Mucosa of rectum (tissue), 2 donors: ENCODE measurements around the gene CTTN.
"Not testable (repeated sequence)": the region's sequence is repeated elsewhere in the genome, so short reads cannot be mapped to it uniquely, and the experiment has no call there.

ENCODE experiments used
- H3K27ac ChIP-seq, 2 donors: one replicate each; pipeline ENCODE4 v1.7.0; 2013; ENCODE audit warnings: inconsistent platforms in 2 of 2, low read depth in 2 of 2, low read length in 2 of 2
- H3K27me3 ChIP-seq, 2 donors: one replicate each; pipeline ENCODE4 v1.7.0; 2013; ENCODE audit warnings: low read length in 2 of 2; ENCODE audit not compliant: control insufficient read depth in 2 of 2, insufficient read depth in 2 of 2
- H3K36me3 ChIP-seq, 2 donors: one replicate each; pipeline ENCODE4 v1.7.0; 2013; ENCODE audit warnings: low read length in 2 of 2; ENCODE audit not compliant: control insufficient read depth in 2 of 2, insufficient read depth in 2 of 2
- H3K4me1 ChIP-seq, 2 donors: one replicate each; pipeline ENCODE4 v1.7.0; 2013; ENCODE audit warnings: low read length in 2 of 2, mild to moderate bottlenecking in 1 of 2; ENCODE audit not compliant: control insufficient read depth in 2 of 2, insufficient read depth in 2 of 2
- H3K4me3 ChIP-seq, 2 donors: one replicate each; pipeline ENCODE4 v1.7.0; 2013; ENCODE audit warnings: low read length in 2 of 2
- H3K9ac ChIP-seq, 2 donors: one replicate each; pipeline ENCODE4 v1.7.0; 2013; ENCODE audit warnings: low read length in 2 of 2, low read depth in 1 of 2, mild to moderate bottlenecking in 1 of 2
- H3K9me3 ChIP-seq, 2 donors: one replicate each; pipeline ENCODE4 v1.7.0; 2013; ENCODE audit warnings: low read length in 2 of 2; ENCODE audit not compliant: control insufficient read depth in 2 of 2
- donor health status: healthy.
- donor health status: Normal muscosa, but diverticular disease.

Gene CTTN

DNA sequence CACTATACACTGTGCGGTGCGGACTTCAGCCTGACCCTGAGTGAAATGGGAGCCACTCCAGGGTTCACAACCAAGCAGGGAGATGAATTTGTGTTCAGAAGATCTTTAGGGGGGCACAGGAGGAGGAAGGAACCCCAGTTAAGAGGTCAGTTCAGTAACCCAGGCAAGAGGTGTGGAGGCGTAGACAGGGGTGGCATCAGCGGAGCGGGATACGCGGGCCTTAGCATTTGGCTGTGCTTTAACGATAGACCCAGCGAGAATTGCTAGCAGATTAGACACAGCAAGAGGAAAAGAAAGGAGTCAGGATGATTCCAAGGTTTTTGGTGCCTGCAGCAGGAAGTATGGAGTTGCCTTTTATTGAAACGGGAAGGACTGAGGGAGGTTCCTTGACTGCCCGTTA lies 46.8 kb downstream of the CTTN start:
- Histone ChIP-seq H3K36me3 (no peaks in the 10 kb centered on the region), H3K9ac (no peak overlapping the region), H3K27ac (no peak overlapping the region), H3K9me3 (peaks cover 0 to 12% of the 10 kb centered on the region in 2 donors), H3K27me3 (no peaks in the 10 kb centered on the region), H3K4me3 (no peak overlapping the region), H3K4me1 (no peaks in the 10 kb centered on the region)

DNA sequence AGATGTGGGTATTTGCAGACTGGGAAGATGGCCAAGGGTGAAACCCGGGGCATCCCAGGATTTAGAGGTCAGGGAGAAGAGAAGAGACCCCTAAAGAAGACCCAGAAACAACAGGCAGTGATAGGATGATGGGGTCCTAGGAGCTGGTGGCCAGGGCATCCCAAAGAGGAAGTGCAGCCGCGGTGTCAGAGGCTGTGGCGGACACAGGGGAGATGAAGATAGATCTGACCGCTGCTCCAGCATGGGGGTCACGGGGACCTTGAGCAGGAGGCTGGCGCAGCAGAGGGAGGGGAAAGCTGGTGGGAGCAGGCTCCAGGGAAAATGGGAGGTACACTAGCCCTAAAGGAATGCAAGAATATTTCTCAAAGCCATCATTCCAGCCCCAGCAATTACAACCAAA lies 47.3 kb downstream of the CTTN start:
- no peak overlapping the region for H3K27ac ChIP-seq
- peaks cover 0 to 12% of the 10 kb centered on the region in 2 donors for H3K9me3 ChIP-seq
- H3K27me3 ChIP-seq = no peaks in the 10 kb centered on the region
- no peaks in the 10 kb centered on the region for H3K4me1 ChIP-seq
- H3K36me3 ChIP-seq = no peaks in the 10 kb centered on the region
- no peak overlapping the region for H3K4me3 ChIP-seq
- H3K9ac ChIP-seq = no peak overlapping the region

- no peak overlapping the region for H3K27ac ChIP-seq
- H3K4me3 ChIP-seq = no peak overlapping the region
- H3K27me3 ChIP-seq = no peaks in the 10 kb centered on the region
- no peaks in the 10 kb centered on the region for H3K4me1 ChIP-seq
- no peak overlapping the region for H3K9ac ChIP-seq
- H3K36me3 ChIP-seq = no peaks in the 10 kb centered on the region
- peaks cover 0 to 12% of the 10 kb centered on the region in 2 donors for H3K9me3 ChIP-seq
Measured at GRCh38 chr11:70448983-70449567, 50.7 kb downstream of the CTTN start.

GRCh38 chr11:70454197-70454767 lies 56.0 kb downstream of the CTTN start:
- Histone ChIP-seq H3K4me3 (no peak overlapping the region), H3K36me3 (no peaks in the 10 kb centered on the region), H3K9ac (no peak overlapping the region), H3K27ac (no peak overlapping the region), H3K27me3 (peaks cover 0 to 3% of the 10 kb centered on the region in 2 donors), H3K9me3 (peaks cover 0 to 7% of the 10 kb centered on the region in 2 donors), H3K4me1 (no peaks in the 10 kb centered on the region)

GRCh38 chr11:70454811-70455210 lies 56.5 kb downstream of the CTTN start:
- not testable (repeated sequence) for H3K4me3 ChIP-seq, H3K9me3 ChIP-seq, H3K27ac ChIP-seq, H3K36me3 ChIP-seq, H3K9ac ChIP-seq, H3K27me3 ChIP-seq, H3K4me1 ChIP-seq

DNA sequence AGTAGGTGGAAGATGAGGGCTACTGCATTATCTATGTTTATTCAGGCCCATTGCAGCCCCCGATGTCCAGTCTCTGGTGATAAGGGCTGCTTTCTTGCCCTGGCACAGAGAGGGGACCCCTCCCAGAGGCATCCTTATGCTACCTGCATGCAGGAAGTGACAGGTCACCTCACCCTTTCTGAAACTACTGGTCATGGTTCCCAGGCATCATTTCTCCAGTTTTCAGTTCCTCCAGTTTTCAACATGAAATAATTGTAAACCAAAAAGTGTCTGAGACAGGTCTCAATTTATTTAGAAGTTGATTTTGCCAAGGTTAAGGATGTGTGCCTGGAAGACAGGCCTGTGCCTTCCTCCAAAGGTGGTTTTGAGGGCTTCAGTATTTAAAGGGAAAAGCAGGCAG lies 57.0 kb downstream of the CTTN start:
- Histone ChIP-seq H3K36me3 (no peaks in the 10 kb centered on the region), H3K4me3 (no peak overlapping the region), H3K27ac (no peak overlapping the region), H3K27me3 (peaks cover 0 to 3% of the 10 kb centered on the region in 2 donors), H3K9ac (no peak overlapping the region), H3K4me1 (no peaks in the 10 kb centered on the region), H3K9me3 (no peaks in the 10 kb centered on the region)

DNA sequence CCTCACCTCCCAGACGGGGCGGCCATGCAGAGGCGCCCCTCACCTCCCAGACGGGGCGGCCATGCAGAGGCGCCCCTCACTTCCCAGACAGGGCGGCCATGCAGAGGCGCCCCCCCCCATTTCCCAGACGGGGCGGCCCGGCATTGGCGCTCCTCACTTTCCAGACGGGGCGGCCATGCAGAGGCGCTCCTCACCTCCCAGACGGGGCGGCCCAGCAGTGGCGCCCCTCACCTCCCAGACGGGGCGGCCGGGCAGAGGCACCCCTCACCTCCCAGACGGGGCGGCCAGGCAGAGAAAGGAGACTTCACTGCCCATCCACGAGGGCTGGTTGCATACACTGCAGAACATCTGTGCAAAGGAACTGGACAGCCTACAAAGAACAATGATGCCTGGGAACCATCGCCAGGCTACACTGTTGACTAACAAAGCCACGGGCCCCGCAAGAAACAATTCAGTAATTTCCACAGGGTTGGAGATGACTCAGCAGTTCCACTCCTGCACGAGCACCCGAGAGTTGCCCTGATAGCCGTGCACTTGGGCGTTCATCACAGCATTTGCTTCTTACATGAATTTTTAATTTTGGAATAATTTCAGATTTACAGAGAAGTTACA lies 58.7 kb downstream of the CTTN start:
- Histone ChIP-seq H3K9ac (no peak overlapping the region), H3K4me1 (no peaks in the 10 kb centered on the region), H3K9me3 (no peaks in the 10 kb centered on the region), H3K4me3 (no peak overlapping the region), H3K27ac (no peak overlapping the region), H3K36me3 (no peaks in the 10 kb centered on the region), H3K27me3 (peaks cover 0 to 7% of the 10 kb centered on the region in 2 donors)

GRCh38 chr11:70458736-70459135 lies 60.4 kb downstream of the CTTN start:
- Histone ChIP-seq H3K9ac (no peak overlapping the region), H3K36me3 (no peaks in the 10 kb centered on the region), H3K4me3 (no peak overlapping the region), H3K9me3 (no peaks in the 10 kb centered on the region), H3K4me1 (no peaks in the 10 kb centered on the region), H3K27me3 (peaks cover 0 to 9% of the 10 kb centered on the region in 2 donors), H3K27ac (no peak overlapping the region)

DNA sequence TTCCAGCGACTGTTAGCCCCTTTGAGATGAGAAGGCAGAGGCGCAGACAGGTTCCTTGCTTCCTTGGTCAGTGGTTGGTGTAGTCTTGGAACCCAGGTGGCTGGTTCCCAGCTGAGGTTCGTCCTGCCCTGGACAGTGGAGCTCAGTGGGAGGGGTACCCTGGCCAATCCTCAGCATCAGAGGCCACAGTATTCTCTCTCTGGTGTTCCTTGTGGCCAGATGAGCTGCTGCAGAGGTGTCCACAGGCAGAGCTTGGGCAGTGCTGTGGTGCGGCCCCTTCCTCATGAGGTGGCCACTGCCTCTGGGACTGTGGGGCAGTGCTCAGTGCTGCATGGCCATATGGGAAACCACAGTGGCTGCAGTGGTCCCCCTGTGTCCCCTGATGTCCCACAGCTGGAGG lies 61.8 kb downstream of the CTTN start:
- H3K27me3 ChIP-seq = peaks cover 0 to 6% of the 10 kb centered on the region in 2 donors
- H3K27ac ChIP-seq = no peak overlapping the region
- no peak overlapping the region for H3K4me3 ChIP-seq

GRCh38 chr11:70460964-70461363 lies 62.6 kb downstream of the CTTN start:
- H3K4me1 ChIP-seq = no peaks in the 10 kb centered on the region
- H3K27me3 ChIP-seq = peaks cover 0 to 6% of the 10 kb centered on the region in 2 donors
- H3K4me3 ChIP-seq = no peak overlapping the region
- H3K9ac ChIP-seq = no peak overlapping the region
- no peaks in the 10 kb centered on the region for H3K9me3 ChIP-seq
- H3K27ac ChIP-seq = no peak overlapping the region
- no peaks in the 10 kb centered on the region for H3K36me3 ChIP-seq

More for the DNA sequence above, 61.8 kb downstream of the CTTN start:
- Histone ChIP-seq H3K9me3 (no peaks in the 10 kb centered on the region), H3K4me1 (no peaks in the 10 kb centered on the region), H3K9ac (no peak overlapping the region), H3K36me3 (no peaks in the 10 kb centered on the region)
